ENCODE data around the gene GRIK3. TPM values are rescaled to one million over a fixed set of nuclear protein-coding genes. Genes with fewer than 3 reads are reported as not detected.

GRIK3 gene
- total and polyA plus RNA-seq, 2 donors (not counting 1 experiment from before 2014, with no cell fraction given): not detected

DNA sequence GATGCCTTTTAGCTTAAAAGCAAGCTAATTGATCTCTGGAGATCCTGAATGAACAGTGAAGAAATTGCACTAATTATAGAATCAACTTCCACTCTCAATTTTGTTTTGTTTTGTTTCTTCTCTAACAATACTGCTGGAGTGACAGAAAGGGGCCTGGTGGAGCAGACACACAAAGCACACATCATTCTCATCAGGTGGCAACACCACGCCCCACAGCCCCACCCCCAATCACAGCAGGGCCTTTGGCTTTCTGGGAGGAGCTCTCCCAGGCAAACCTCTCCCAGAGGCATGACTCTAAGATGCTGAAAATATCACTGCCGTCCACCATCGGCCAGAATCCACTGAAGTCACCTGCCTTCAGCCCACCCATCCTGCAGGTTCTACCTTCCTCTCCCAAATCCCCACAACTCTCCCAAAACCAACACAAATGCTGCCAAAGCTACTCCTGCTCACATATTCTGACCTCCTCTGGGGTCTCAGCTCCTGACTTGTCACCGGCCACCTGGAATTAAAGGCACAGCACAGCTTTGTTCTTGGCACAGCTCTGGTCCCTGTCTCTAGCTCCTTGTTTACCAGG lies 120.7 kb downstream of the GRIK3 start:
- no peaks in the 10 kb centered on the region for H4K20me1 ChIP-seq (ENCODE audit: control insufficient read depth, extremely low read depth, insufficient read depth, low read length)
- no peaks in the 10 kb centered on the region for H3K4me1 ChIP-seq (ENCODE audit: control insufficient read depth, extremely low read depth, insufficient read depth, low read length)
- no peaks in the 10 kb centered on the region for H3K36me3 ChIP-seq (ENCODE audit: control insufficient read depth, insufficient read depth, low read length)
- TF ChIP-seq, protein P1, sequence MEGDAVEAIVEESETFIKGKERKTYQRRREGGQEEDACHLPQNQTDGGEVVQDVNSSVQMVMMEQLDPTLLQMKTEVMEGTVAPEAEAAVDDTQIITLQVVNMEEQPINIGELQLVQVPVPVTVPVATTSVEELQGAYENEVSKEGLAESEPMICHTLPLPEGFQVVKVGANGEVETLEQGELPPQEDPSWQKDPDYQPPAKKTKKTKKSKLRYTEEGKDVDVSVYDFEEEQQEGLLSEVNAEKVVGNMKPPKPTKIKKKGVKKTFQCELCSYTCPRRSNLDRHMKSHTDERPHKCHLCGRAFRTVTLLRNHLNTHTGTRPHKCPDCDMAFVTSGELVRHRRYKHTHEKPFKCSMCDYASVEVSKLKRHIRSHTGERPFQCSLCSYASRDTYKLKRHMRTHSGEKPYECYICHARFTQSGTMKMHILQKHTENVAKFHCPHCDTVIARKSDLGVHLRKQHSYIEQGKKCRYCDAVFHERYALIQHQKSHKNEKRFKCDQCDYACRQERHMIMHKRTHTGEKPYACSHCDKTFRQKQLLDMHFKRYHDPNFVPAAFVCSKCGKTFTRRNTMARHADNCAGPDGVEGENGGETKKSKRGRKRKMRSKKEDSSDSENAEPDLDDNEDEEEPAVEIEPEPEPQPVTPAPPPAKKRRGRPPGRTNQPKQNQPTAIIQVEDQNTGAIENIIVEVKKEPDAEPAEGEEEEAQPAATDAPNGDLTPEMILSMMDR (conservative IDR thresholded peaks at IDR 0.05 in 1 of 2, IDR thresholded peaks at IDR 0.05 in 1 of 2; ENCODE audit: low read depth in 1 of 2, low read length in 2 of 2): no peak
- TF ChIP-seq EZH2 (IDR thresholded peaks at IDR 0.05; ENCODE audit: low read length, missing control alignments): no peak
- no peaks in the 10 kb centered on the region for H3K27me3 ChIP-seq (ENCODE audit: control insufficient read depth, insufficient read depth, low read length)
- no peak overlapping the region for H3K4me2 ChIP-seq (ENCODE audit: extremely low read depth, insufficient read depth, low read length)
- no peak overlapping the region for H2AFZ ChIP-seq (ENCODE audit: low read length)
- no peak overlapping the region for H3K4me3 ChIP-seq (replicated peaks in 1 of 4; ENCODE audit: control extremely low read depth in 1 of 4, insufficient read depth in 1 of 4, low read depth in 3 of 4, low read length in 4 of 4)
- H3K9me3 ChIP-seq (ENCODE audit: control insufficient read depth, insufficient read depth, low read depth, low read length): no peaks in the 10 kb centered on the region
- H3K27ac ChIP-seq (ENCODE audit: insufficient read depth, low read length): no peak overlapping the region
- DNase-seq (ENCODE audit: low read depth in 2 of 2): no peak
- no peak overlapping the region for H3K9ac ChIP-seq (ENCODE audit: insufficient read depth, low read length)
- no peaks in the 10 kb centered on the region for H3K79me2 ChIP-seq (ENCODE audit: control insufficient read depth, insufficient read depth, low read length)

DNA sequence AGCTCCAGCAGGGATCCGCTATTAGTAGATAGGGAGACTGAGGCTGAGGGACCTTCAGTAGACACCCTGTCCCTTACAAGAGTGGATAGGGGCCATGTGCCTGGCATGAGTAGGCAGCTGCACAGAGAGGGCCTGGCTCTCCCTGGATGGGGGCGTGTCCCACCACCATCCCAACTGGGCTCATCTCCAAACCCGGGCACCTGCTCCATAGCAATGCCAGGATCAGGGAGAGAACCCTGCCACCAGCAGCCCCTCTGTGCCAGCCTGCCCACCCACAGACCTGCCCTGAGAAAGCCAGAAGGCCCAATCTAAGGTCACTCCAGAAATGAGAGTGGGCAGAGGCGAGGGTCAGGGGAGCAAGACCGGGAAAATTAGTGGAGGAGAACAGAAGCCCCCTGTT lies 121.3 kb downstream of the GRIK3 start:
- Histone ChIP-seq H3K79me2 (ENCODE audit: control insufficient read depth, insufficient read depth, low read length) (no peaks in the 10 kb centered on the region), H4K20me1 (ENCODE audit: control insufficient read depth, extremely low read depth, insufficient read depth, low read length) (no peaks in the 10 kb centered on the region), H2AFZ (ENCODE audit: low read length) (no peak overlapping the region), H3K9me3 (ENCODE audit: control insufficient read depth, insufficient read depth, low read depth, low read length) (no peaks in the 10 kb centered on the region), H3K4me1 (ENCODE audit: control insufficient read depth, extremely low read depth, insufficient read depth, low read length) (no peaks in the 10 kb centered on the region), H3K4me3 (replicated peaks in 1 of 4; ENCODE audit: control extremely low read depth in 1 of 4, insufficient read depth in 1 of 4, low read depth in 3 of 4, low read length in 4 of 4) (no peak overlapping the region), H3K27me3 (ENCODE audit: control insufficient read depth, insufficient read depth, low read length) (no peaks in the 10 kb centered on the region), H3K27ac (ENCODE audit: insufficient read depth, low read length) (no peak overlapping the region), H3K4me2 (ENCODE audit: extremely low read depth, insufficient read depth, low read length) (no peak overlapping the region), H3K36me3 (ENCODE audit: control insufficient read depth, insufficient read depth, low read length) (no peaks in the 10 kb centered on the region), H3K9ac (ENCODE audit: insufficient read depth, low read length) (no peak overlapping the region)
- no peak for TF ChIP-seq EZH2 (IDR thresholded peaks at IDR 0.05; ENCODE audit: low read length, missing control alignments)
- TF ChIP-seq, protein P1 (conservative IDR thresholded peaks at IDR 0.05 in 1 of 2, IDR thresholded peaks at IDR 0.05 in 1 of 2; ENCODE audit: low read depth in 1 of 2, low read length in 2 of 2): no peak
- no peak for DNase-seq (ENCODE audit: low read depth in 2 of 2)

DNA sequence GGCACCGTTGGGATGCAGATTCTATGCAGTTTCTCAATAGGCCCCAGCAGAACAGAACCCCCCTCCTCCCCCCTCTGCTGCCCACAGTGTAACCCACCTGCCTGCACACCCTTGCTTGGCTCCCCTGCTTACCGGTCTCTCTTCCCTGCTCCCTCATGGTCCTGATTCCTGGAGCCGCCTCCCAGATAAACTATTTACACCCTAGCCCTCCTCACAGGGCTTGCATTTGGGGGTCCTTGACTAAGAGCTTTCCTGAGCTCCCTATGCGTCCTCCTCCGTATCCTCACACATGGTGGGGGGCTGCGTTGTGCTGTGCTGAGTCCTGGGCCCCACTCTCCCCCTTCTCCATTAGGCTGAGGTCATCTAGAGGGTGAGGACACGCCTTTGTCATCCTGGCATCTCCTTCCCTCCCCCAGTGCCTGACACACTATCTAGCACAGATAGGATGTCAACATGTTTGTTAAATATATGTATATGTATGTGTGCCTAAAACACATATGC lies 121.9 kb downstream of the GRIK3 start:
- Histone ChIP-seq H4K20me1 (ENCODE audit: control insufficient read depth, extremely low read depth, insufficient read depth, low read length) (no peaks in the 10 kb centered on the region), H3K4me2 (ENCODE audit: extremely low read depth, insufficient read depth, low read length) (no peak overlapping the region), H3K27me3 (ENCODE audit: control insufficient read depth, insufficient read depth, low read length) (no peaks in the 10 kb centered on the region), H3K4me3 (replicated peaks in 1 of 4; ENCODE audit: control extremely low read depth in 1 of 4, insufficient read depth in 1 of 4, low read depth in 3 of 4, low read length in 4 of 4) (no peak overlapping the region), H3K36me3 (ENCODE audit: control insufficient read depth, insufficient read depth, low read length) (no peaks in the 10 kb centered on the region), H3K9me3 (ENCODE audit: control insufficient read depth, insufficient read depth, low read depth, low read length) (no peaks in the 10 kb centered on the region), H2AFZ (ENCODE audit: low read length) (no peak overlapping the region), H3K4me1 (ENCODE audit: control insufficient read depth, extremely low read depth, insufficient read depth, low read length) (no peaks in the 10 kb centered on the region), H3K27ac (ENCODE audit: insufficient read depth, low read length) (no peak overlapping the region), H3K79me2 (ENCODE audit: control insufficient read depth, insufficient read depth, low read length) (no peaks in the 10 kb centered on the region), H3K9ac (ENCODE audit: insufficient read depth, low read length) (no peak overlapping the region)
- DNase-seq (ENCODE audit: low read depth in 2 of 2): no peak
- no peak for TF ChIP-seq EZH2 (IDR thresholded peaks at IDR 0.05; ENCODE audit: low read length, missing control alignments)
- TF ChIP-seq, protein P1 (conservative IDR thresholded peaks at IDR 0.05 in 1 of 2, IDR thresholded peaks at IDR 0.05 in 1 of 2; ENCODE audit: low read depth in 1 of 2, low read length in 2 of 2): no peak

Data from fibroblast of lung (primary cell).